HG03571 (cell line): ENCODE results near the gene PAOX.
"Not testable (repeated sequence)": the region's sequence is repeated elsewhere in the genome, so short reads cannot be mapped to it uniquely, and the experiment has no call there.

Experiments
- ATAC-seq: cut with Tn5 transposase; IDR thresholded peaks from one replicate; pipeline ENCODE4 v1.9.1; 2021; ENCODE audit not compliant: unreplicated experiment

PAOX gene

GRCh38 chr10:133403359-133403758 lies 24.3 kb downstream of the PAOX start:
- ATAC-seq, result no peak

DNA sequence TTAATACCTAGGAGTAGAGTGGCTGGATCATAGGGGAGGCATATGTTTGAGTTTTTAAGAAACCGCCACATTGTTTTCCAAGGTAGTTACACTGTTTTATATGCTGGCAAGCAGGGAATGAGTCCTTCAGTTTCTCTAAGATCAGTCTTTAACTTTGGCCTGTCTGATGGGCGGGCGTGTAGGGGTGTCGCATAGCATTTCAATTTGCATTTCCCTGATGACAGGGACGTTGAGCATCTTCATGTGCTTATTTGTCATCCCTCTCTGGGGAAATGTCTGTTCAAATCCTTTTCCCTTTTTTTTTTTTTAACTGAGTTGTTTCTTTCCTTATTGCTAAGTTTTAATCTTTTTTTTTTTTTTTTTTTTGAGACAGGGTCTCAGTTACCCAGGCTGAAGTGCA lies 24.7 kb downstream of the PAOX start:
- ATAC-seq, result no peak

GRCh38 chr10:133405272-133405671 lies 26.2 kb downstream of the PAOX start:
- ATAC-seq, result no peak

DNA sequence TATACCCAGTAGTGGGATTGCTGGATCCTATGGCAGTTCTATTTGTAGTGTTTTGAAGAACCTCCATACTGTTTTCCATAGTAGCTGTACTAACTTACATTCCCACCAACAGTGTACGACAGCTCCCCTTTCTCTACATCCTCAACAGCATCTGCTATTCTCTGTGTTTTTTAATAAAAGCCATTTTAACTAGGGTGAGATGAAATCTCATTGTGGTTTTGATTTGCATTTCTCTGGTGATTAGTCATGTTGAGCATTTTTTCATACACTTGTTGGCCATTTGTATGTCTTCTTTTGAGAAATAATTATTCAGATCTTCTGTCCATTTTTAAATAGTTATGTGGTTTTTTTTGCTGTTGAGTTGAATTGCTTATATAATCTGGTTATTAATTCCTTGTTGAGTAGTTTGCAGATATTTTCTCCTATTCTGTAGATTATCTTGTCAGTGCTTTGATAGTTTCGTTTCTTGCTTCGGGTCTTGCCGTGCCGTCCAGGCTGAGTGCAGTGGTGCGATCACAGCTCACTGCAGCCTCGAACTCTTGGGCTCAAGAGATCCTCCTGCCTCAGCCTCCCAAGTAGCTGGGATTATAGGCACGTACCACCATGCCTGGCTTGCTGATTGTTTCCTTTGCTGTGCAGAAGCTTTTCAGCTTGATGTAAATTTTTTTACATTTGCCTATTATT lies 26.9 kb downstream of the PAOX start:
- ATAC-seq, result peak; percentile 58

DNA sequence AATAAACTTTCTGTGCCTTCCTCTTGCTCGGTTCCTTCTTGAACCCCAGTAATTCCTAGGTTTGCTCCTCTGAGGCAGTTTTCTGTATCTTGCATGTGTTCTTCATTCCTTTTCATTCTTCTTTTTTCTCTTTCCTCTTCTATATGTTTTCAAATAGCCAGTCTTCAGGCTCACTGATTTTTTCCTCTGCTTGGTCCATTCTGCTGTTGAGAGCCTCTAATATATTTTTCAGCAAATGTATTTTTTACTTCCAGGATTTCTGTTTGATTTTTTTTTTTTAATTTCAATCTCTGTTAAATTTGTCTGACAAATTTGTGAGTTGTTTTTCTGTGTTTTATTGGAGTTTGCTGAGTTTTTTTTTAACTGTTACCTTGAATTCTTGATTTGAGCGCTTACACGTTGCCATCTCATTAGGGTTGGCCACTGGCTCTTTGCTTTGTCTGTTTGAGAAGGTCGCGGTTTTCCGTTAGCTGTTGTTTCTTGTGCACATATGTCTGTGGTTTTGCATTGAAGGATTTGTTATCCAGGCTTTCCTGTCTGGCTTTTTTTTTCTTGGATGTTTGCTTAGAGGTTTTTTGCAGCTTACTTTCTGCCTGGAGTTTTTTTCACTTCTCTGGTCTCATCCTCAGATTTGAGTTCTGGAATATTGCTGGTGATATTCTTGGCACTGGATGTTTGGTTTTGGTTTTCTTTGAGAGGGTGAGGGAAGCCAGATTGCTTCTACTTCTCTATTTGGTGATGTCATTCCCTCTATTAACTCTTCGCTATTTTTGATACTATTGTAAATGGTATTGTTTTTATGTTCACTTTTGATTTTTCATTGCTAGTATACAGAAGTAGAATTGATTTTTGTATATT lies 32.7 kb downstream of the PAOX start:
- no peak for ATAC-seq

- ATAC-seq, result no peak
These were observed 33.3 kb downstream of the PAOX start for GRCh38 chr10:133412381-133412711.

DNA sequence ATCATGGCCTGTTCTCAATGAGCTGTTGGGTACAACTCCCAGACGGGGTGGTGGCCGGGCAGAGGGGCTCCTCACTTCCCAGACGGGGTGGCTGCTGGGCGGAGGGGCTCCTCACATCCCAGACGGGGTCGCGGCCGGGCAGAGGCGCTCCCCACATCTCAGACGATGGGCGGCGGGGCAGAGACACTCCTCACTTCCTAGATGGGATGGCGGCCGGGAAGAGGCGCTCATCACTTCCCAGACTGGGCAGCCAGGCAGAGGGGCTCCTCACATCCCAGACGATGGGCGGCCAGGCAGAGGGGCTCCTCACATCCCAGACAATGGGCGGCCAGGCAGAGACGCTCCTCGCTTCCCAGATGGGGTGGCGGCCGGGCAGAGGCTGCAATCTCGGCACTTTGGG lies 35.3 kb downstream of the PAOX start:
- ATAC-seq, result not testable (repeated sequence)

- no peak for ATAC-seq
These were observed 36.7 kb downstream of the PAOX start for GRCh38 chr10:133415752-133416151.

- no peak for ATAC-seq
These were observed 39.4 kb downstream of the PAOX start for GRCh38 chr10:133418289-133418993.

- no peak for ATAC-seq
These were observed 40.3 kb downstream of the PAOX start for GRCh38 chr10:133419211-133419950.

DNA sequence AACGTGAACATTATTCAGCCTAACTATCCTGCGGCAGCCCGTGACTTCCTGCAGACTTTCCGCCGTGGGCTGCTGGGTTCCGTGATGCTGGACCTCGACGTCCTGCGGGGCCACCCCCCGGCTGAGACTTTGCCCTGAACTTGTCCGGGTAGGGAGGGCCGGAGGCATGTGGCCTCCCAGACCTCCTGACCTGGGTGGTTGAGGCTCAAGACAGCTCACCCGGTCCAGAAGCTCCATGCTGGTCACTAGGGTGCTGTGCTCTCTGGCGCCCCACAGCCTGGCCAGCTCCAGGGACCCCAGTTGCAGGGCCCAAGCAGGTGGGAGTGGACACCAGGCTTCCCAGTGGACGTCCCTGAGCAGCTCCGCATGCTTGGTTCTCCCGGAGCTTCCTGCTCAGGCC lies 41.0 kb downstream of the PAOX start:
- ATAC-seq, result no peak

GRCh38 chr10:133420579-133420978 lies 41.5 kb downstream of the PAOX start:
- no peak for ATAC-seq

DNA sequence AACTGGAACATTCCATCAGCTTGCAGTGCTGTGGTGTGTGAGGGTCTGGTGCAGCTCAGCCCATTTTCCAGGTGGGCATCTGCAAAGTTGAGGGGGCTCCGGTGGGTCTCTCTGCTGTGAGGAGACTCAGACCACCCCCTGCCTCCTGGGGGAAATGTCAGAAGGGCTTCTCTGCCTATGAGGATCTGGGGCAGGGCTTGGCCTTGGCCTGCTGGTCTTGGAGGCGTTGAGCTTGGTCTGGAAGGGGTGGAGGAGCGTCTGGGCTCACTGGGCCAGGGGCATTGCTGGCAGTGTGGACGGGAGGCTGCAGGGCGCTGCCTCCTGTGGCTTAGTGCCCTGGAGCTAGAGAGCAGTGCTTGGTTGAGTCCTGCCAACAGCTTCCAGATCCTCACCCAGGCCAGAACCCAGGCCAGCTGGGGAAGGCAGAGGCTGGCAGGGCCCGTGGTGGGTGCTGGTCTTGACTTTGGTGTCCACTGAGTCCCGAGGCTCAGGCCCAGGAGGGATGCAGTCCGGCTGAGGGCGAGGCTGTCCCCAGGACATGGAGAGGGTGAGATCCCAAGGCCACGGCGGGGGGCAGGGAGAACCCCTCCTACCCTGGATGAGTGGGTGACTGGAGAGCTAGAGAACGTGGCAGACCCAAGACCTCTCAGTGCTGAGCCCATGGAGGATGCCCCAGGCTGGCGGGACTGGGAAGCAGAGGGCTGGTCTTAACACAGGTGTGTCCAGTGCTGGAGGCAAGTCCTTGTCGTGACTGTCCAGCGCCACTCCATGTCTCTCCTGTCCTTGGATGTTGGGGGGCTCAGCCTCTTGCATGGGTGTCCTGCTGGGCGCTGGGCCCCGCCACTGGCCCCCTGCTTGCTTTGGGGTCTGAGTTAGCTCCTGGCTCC lies 42.5 kb downstream of the PAOX start:
- ATAC-seq, result no peak

GRCh38 chr10:133422223-133422806 lies 43.3 kb downstream of the PAOX start:
- no peak for ATAC-seq

GRCh38 chr10:133422807-133423771 lies 44.0 kb downstream of the PAOX start:
- ATAC-seq, result no peak

GRCh38 chr10:133424102-133424501 lies 45.0 kb downstream of the PAOX start:
- ATAC-seq, result not testable (repeated sequence)

DNA sequence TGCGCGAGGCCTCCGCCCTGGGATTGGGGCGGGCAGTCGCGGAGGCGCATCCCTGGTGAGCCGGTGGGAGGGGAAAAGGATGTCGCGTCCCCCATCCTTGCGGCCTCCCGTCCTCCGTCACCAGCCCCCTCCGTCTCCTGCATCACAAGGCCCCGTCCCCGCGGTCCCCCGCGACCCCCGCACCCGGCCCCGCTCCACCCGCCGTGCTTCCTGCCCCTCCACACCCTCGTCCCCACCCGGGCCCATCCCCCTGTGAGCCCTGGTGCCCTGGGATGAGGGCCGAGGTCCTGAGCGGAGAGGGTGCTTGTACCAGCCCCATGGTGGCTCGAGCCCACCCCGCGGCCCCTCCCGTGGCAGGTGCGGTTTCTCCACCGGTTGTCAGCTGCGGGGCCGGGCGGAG lies 45.5 kb downstream of the PAOX start, which contains the start of gene SPRN:
Gene SPRN (minus strand): TSS at position 25 of the 400 bp plus-strand sequence. CDS start 944 bp downstream, outside the sequence.
- not testable (repeated sequence) for ATAC-seq

GRCh38 chr10:133429571-133429970 lies 50.5 kb downstream of the PAOX start:
- not testable (repeated sequence) for ATAC-seq
